B cell (primary cell): ENCODE data around the gene FGA. TPM values are rescaled to one million over a fixed set of nuclear protein-coding genes. Genes with fewer than 3 reads are reported as not detected.

ENCODE experiments used
- ATAC-seq: fragments of 200-7000 bp; cut with Tn5 transposase; one replicate; pipeline ENCODE4 v1.10.0; 2021; ENCODE audit warnings: low read depth, mild to moderate bottlenecking, moderate number of reproducible peaks, moderate library complexity
- CTCF ChIA-PET: fragments of 350-600 bp; sonication (Branson Sonifier 250); formaldehyde crosslinking; loops from one replicate; lab custom pipeline; 2021; ENCODE audit warnings: antibody characterized with exemption, inconsistent platforms; lab: Charles Lee
- POLR2A ChIA-PET: fragments of 350-600 bp; sonication (Branson Sonifier 250); formaldehyde crosslinking; loops from one replicate; lab custom pipeline; 2021; ENCODE audit warnings: antibody characterized with exemption; lab: Charles Lee
- DNase-seq: peaks from one replicate; pipeline ENCODE4 v3.0.0; 2013
- H2AFZ ChIP-seq: 2 replicates; pipeline ENCODE4 v1.6.1; 2012; ENCODE audit warnings: mild to moderate bottlenecking, low read depth, low read length; ENCODE audit not compliant: insufficient read depth, poor library complexity, severe bottlenecking
- H3K27ac ChIP-seq, 2 donors: 1 replicate in 1 of 2; 2 replicates in 1 of 2; pipeline ENCODE4 v1.5.1; 2012 to 2013; ENCODE audit warnings: low read length in 2 of 2, mild to moderate bottlenecking in 2 of 2, moderate library complexity in 1 of 2
- H3K27me3 ChIP-seq, 4 experiments: fragments of 200-600 bp in 1 of 4; sonication (generic) in 1 of 4; replicated peaks in 1 of 4; 1 replicate in 2 of 4; 2 replicates in 2 of 4; pipeline versions ENCODE4 v1.6.1 to v1.7.0; 2013 to 2016; ENCODE audit warnings: low read length in 3 of 4, mild to moderate bottlenecking in 2 of 4, mixed read lengths in 1 of 4, moderate library complexity in 1 of 4; ENCODE audit not compliant: insufficient read depth in 4 of 4, control insufficient read depth in 3 of 4; ENCODE audit errors: control extremely low read depth in 1 of 4
- H3K36me3 ChIP-seq, 2 experiments: replicated peaks in 1 of 2; 1 replicate in 1 of 2; 2 replicates in 1 of 2; pipeline versions ENCODE4 v1.6.1 to v1.7.1; 2013; ENCODE audit warnings: low read length in 1 of 2; ENCODE audit not compliant: insufficient read depth in 2 of 2, control insufficient read depth in 1 of 2; ENCODE audit errors: control extremely low read depth in 1 of 2, extremely low read depth in 1 of 2
- H3K4me1 ChIP-seq, 2 donors: fragments of 200-600 bp in 1 of 2; sonication (generic) in 1 of 2; 1 replicate in 1 of 2; 2 replicates in 1 of 2; pipeline versions ENCODE4 v1.5.1 to v1.6.1; 2013 to 2017; ENCODE audit warnings: low read length in 2 of 2; ENCODE audit not compliant: control insufficient read depth in 2 of 2, insufficient read depth in 2 of 2
- H3K4me2 ChIP-seq: replicated peaks from 2 replicates; pipeline ENCODE3; 2012; ENCODE audit warnings: mild to moderate bottlenecking, low read depth, low read length; ENCODE audit not compliant: poor library complexity, severe bottlenecking
- H3K4me3 ChIP-seq, 5 experiments: fragments of 200-600 bp in 1 of 5; sonication (generic) in 1 of 5; 1 replicate in 3 of 5; 2 replicates in 2 of 5; pipeline versions ENCODE4 v1.5.1 to v1.7.0; 2011 to 2016; ENCODE audit warnings: low read length in 4 of 5, mild to moderate bottlenecking in 4 of 5, low read depth in 2 of 5, control low read depth in 1 of 5, moderate library complexity in 1 of 5; ENCODE audit not compliant: insufficient read depth in 1 of 5; ENCODE audit errors: control extremely low read depth in 1 of 5, extremely low read depth in 1 of 5
- H3K79me2 ChIP-seq: fragments of 200-600 bp; sonication (generic); one replicate; pipeline ENCODE4 v1.6.0; 2016; ENCODE audit warnings: low read length; ENCODE audit not compliant: control insufficient read depth, insufficient read depth
- H3K9ac ChIP-seq: fragments of 200-600 bp; sonication (generic); 2 replicates; pipeline ENCODE4 v1.6.1; 2017; ENCODE audit warnings: mild to moderate bottlenecking, low read length, moderate library complexity
- H3K9me3 ChIP-seq, 3 donors: one replicate each; pipeline versions ENCODE4 v1.6.1 to v1.7.1; 2013; ENCODE audit warnings: low read length in 2 of 3; ENCODE audit not compliant: control insufficient read depth in 2 of 3, insufficient read depth in 1 of 3; ENCODE audit errors: control extremely low read depth in 1 of 3
- H4K20me1 ChIP-seq: 2 replicates; pipeline ENCODE4 v1.6.0; 2012; ENCODE audit warnings: mild to moderate bottlenecking, low read length; ENCODE audit not compliant: insufficient read depth, control insufficient read depth, poor library complexity, severe bottlenecking
- H3K27ac Mint-ChIP-seq: one replicate; pipeline ENCODE4 v1.8.0; 2021; ENCODE audit warnings: mixed read lengths
- H3K27me3 Mint-ChIP-seq: one replicate; pipeline ENCODE4 v1.8.0; 2021; ENCODE audit warnings: mixed read lengths
- H3K4me1 Mint-ChIP-seq: one replicate; pipeline ENCODE4 v1.8.0; 2021; ENCODE audit warnings: mixed read lengths
- H3K4me3 Mint-ChIP-seq: one replicate; pipeline ENCODE4 v1.8.0; 2021; ENCODE audit warnings: mixed read lengths
- H3K9me3 Mint-ChIP-seq: one replicate; pipeline ENCODE4 v1.8.0; 2022; ENCODE audit warnings: mixed read lengths; ENCODE audit not compliant: insufficient read depth
- CTCF ChIP-seq: fragments of 200-600 bp; IDR thresholded peaks from one replicate; pipeline ENCODE4 v1.8.0; 2022; ENCODE audit warnings: antibody characterized with exemption, mild to moderate bottlenecking
- EZH2 ChIP-seq: IDR thresholded peaks from 2 replicates; pipeline ENCODE4 v1.6.1; 2012; ENCODE audit warnings: borderline replicate concordance, low read depth, mild to moderate bottlenecking, moderate library complexity, low read length; ENCODE audit not compliant: insufficient read depth, poor library complexity, severe bottlenecking
- WGBS: methylation state at CpG from one replicate; pipeline ENCODE4 v1.1.5; 2013; ENCODE audit warnings: missing lambda C conversion rate; ENCODE audit not compliant: insufficient coverage; 5-methylcytosine and 5-hydroxymethylcytosine counted together
- intact Hi-C: fragments of 100-400 bp; cut with micrococcal nuclease; formaldehyde crosslinking; loops from one replicate; pipeline ENCODE4 v1.10.0; 2022
- polyA plus RNA-seq: library from polyadenylated mRNA; depleted of rRNA; stranded (reverse); fragments of >200 nt; gene quantifications from 2 replicates; pipeline ENCODE4 v1.2.3, GENCODE V29; 2012
- total RNA-seq, 2 donors: library from RNA; stranded (reverse); fragments of 120-200 nt in 1 of 2; gene quantifications; 1 replicate in 1 of 2; 2 replicates in 1 of 2; pipeline versions ENCODE4 v1.2.3 to v1.2.4, GENCODE V29; 2013 to 2022

The FGA gene
- total and polyA plus RNA-seq, 2 donors (not counting 1 experiment from before 2014, with no cell fraction given), result not detected

DNA sequence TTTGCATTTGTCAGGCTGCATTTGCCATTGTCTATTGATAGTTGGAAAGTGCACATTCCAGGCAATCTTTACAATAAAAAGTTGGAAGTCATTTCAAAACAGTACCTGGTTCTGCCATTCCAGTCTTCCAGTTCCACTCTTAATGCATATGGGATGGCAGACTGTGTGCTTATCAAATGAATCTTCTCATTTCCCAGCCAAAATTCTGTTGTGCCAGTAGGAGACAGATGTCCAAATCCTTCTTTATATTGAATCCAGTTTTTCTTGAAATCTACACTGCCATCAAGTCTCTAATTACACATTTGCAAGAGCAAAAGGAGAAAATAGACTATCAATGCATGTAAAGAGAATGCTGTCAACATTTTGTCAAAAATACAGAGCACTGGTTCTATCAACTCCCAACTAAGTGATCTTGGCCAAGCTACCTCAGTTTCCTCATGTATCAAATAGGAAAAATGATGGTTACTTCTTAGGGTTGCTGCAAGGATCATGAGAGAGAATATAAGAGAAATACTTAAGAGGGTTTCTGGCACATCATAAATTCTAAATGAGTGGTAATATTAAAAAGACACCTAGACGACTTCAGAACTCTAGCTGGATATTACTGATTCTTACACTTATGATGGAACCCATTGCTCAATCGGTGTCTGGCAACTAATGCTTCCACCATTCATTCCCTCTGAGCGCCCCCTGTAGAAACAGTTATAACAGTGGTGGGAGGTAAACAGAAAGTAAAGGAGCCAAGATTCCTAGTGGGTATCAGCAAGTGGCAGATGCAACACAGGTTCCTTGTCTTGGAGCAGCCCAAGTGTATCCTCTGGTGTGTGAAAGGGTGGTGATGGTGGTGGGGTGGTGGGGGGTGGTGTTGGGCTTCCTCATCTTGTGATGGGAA, 18.1 kb upstream of the FGA start:
- Histone ChIP-seq H3K4me3 (no peak overlapping the region), H3K27ac (no peak overlapping the region), H3K27me3 (peaks cover 0 to 5% (median 1%) of the 10 kb centered on the region in 4 experiments), H2AFZ (no peak overlapping the region), H3K36me3 (no peaks in the 10 kb centered on the region), H4K20me1 (no peaks in the 10 kb centered on the region), H3K4me2 (no peak overlapping the region), H3K9ac (no peak overlapping the region), H3K9me3 (no peaks in the 10 kb centered on the region), H3K4me1 (no peaks in the 10 kb centered on the region), H3K79me2 (no peaks in the 10 kb centered on the region)
- WGBS, result no CpG with 5 or more reads among the region's 3 CpGs
- ChIA-PET POLR2A (no interaction called here), CTCF (no interaction called here)
- DNase-seq (no peak), ATAC-seq (no peak)
- Mint-ChIP-seq H3K9me3 (no peaks in the 10 kb centered on the region), H3K4me1 (no peaks in the 10 kb centered on the region), H3K4me3 (no peak overlapping the region), H3K27ac (no peak overlapping the region), H3K27me3 (peaks cover 32% of the 10 kb centered on the region)
- intact Hi-C loops, result no loop called here
- TF ChIP-seq CTCF, result no peak
- no peak for TF ChIP-seq EZH2
